Activated T-cell treated with anti-CD3 and anti-CD28 coated beads for 48 hours (primary cell): ENCODE data around the gene ALDH5A1.

Source experiments
- DNase-seq: peaks from one replicate; pipeline ENCODE4 v3.0.0-alpha.2; 2020; ENCODE audit warnings: low read depth

Gene ALDH5A1

GRCh38 chr6:24524805-24525204, 30.0 kb downstream of the ALDH5A1 start:
- no peak for DNase-seq

GRCh38 chr6:24529985-24530384, 35.2 kb downstream of the ALDH5A1 start:
- DNase-seq, result no peak

GRCh38 chr6:24534329-24534728, 39.6 kb downstream of the ALDH5A1 start:
- no peak for DNase-seq

- DNase-seq, result no peak
Observed at GRCh38 chr6:24535210-24535609, 40.4 kb downstream of the ALDH5A1 start.

- no peak for DNase-seq
Observed at GRCh38 chr6:24536466-24536865, 41.7 kb downstream of the ALDH5A1 start.

- DNase-seq, result no peak
Observed at GRCh38 chr6:24537082-24537699, 42.4 kb downstream of the ALDH5A1 start.

GRCh38 chr6:24537771-24538385, 43.1 kb downstream of the ALDH5A1 start:
- DNase-seq, result no peak

GRCh38 chr6:24539416-24539815, 44.6 kb downstream of the ALDH5A1 start:
- DNase-seq, result no peak

GRCh38 chr6:24540197-24540596, 45.4 kb downstream of the ALDH5A1 start:
- no peak for DNase-seq

- no peak for DNase-seq
Observed at GRCh38 chr6:24543683-24544082, 48.9 kb downstream of the ALDH5A1 start.

- no peak for DNase-seq
Observed at GRCh38 chr6:24545183-24545582, 50.4 kb downstream of the ALDH5A1 start.

GRCh38 chr6:24545691-24546090, 50.9 kb downstream of the ALDH5A1 start:
- DNase-seq, result no peak

GRCh38 chr6:24546439-24546838, 51.7 kb downstream of the ALDH5A1 start:
- no peak for DNase-seq

- DNase-seq, result peak; percentile 34
Observed at GRCh38 chr6:24547243-24547642, 52.5 kb downstream of the ALDH5A1 start.

- DNase-seq, result no peak
Observed at GRCh38 chr6:24549158-24549557, 54.4 kb downstream of the ALDH5A1 start.

GRCh38 chr6:24549674-24550353, 55.0 kb downstream of the ALDH5A1 start:
- DNase-seq, result no peak

GRCh38 chr6:24551139-24551538, 56.4 kb downstream of the ALDH5A1 start:
- no peak for DNase-seq

- DNase-seq, result no peak
Observed at GRCh38 chr6:24554474-24554873, 59.7 kb downstream of the ALDH5A1 start.

- DNase-seq, result no peak
Observed at GRCh38 chr6:24558516-24558915, 63.7 kb downstream of the ALDH5A1 start.

GRCh38 chr6:24564081-24564480, 69.3 kb downstream of the ALDH5A1 start:
- no peak for DNase-seq

GRCh38 chr6:24565196-24565595, 70.4 kb downstream of the ALDH5A1 start:
- DNase-seq, result no peak

- DNase-seq, result no peak
Observed at GRCh38 chr6:24566020-24566767, 71.4 kb downstream of the ALDH5A1 start.

GRCh38 chr6:24568683-24569082, 73.9 kb downstream of the ALDH5A1 start:
- DNase-seq, result no peak
